22Rv1 (cell line): ENCODE measurements around the gene PEAK3.

ENCODE experiments used
- H3K27ac ChIP-seq: fragments of 450-650 bp; 2 replicates; pipeline ENCODE4 v1.5.1; 2017
- ZFX ChIP-seq: fragments of 450-650 bp; IDR thresholded peaks from 2 replicates; pipeline ENCODE4 v1.6.1; 2017; ENCODE audit warnings: antibody characterized with exemption, borderline replicate concordance
- TF ChIP-seq, protein P1 (sequence below): fragments of 450-650 bp; IDR thresholded peaks from 2 replicates; pipeline ENCODE4 v1.5.1; 2017; ENCODE audit warnings: mild to moderate bottlenecking

The PEAK3 gene

DNA sequence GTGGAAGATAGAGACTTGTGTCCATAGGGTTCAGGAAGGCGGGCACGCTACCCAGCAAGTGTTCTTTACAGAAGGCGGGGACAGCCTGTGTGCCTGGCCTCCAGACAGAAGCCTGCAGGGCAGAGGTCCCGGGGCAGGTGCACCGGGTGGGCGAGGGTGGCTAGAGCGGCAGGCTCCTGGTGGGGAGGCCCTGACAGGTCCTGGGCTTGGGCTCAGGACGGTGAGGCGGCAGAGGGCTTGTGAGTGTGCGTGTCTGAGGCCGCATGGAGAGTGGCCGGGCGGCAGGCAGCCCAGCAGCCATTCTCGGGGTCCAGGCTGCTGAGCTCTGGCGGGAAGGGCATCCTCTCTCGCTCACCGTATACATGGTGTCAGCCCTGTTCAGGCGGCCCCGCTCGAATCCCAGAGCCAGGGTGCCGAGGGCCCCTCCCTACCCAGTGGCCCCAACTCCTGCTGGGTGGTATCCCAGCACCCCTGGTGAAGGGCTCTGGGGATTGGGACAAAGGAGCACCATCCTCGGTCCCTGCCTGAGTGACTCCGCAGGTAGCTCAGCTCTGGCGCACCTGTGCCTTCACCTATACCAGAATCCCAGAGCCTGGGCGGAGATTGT, 35.9 kb downstream of the PEAK3 start:
- H3K27ac ChIP-seq: 0 out of 2 replicates have a peak overlapping the region, but pooled peaks have one; percentile 48
- TF ChIP-seq, protein P1, sequence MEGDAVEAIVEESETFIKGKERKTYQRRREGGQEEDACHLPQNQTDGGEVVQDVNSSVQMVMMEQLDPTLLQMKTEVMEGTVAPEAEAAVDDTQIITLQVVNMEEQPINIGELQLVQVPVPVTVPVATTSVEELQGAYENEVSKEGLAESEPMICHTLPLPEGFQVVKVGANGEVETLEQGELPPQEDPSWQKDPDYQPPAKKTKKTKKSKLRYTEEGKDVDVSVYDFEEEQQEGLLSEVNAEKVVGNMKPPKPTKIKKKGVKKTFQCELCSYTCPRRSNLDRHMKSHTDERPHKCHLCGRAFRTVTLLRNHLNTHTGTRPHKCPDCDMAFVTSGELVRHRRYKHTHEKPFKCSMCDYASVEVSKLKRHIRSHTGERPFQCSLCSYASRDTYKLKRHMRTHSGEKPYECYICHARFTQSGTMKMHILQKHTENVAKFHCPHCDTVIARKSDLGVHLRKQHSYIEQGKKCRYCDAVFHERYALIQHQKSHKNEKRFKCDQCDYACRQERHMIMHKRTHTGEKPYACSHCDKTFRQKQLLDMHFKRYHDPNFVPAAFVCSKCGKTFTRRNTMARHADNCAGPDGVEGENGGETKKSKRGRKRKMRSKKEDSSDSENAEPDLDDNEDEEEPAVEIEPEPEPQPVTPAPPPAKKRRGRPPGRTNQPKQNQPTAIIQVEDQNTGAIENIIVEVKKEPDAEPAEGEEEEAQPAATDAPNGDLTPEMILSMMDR: no peak
- TF ChIP-seq ZFX: no peak

DNA sequence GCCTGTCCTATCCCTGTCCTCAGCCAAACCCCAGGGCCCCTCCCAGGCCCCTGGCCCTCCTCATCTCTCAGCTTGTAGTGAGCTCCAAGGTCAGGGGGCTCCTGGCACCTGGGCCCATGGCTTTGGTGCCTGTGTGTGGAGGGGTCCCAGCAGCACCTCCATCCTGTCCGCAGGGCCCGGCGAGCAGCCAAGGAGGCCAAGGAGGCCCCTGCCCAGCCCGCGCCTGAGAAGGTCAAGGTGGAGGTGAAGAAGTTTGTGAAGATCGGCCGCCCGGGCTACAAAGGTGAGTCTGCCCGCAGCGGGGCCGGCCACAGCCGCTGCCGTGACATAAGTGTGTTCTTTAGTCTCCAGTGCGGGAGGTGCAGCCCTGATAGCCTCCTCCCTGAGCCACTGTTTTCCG, 36.7 kb downstream of the PEAK3 start:
- TF ChIP-seq, protein P1: no peak
- TF ChIP-seq ZFX: no peak
- no peak overlapping the region for H3K27ac ChIP-seq

DNA sequence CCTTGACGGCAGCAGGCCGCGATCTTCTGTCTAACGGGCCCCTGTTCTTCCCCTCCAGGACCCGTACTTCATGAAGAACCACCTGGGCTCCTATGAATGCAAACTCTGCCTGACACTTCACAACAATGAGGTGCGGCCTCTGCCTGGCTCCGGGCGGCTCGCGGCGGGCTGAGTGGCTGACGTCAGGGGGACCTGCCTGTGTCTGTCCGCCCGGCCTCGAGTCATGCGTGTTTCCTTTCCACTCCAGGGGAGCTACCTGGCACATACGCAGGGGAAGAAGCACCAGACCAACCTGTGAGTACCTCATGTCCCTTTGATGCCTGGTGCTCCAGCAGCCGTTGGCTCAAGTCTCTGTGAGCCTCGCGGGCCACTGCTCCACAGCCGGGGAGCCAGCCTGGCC, 37.5 kb downstream of the PEAK3 start:
- no peak overlapping the region for H3K27ac ChIP-seq
- no peak for TF ChIP-seq ZFX
- TF ChIP-seq, protein P1: no peak

DNA sequence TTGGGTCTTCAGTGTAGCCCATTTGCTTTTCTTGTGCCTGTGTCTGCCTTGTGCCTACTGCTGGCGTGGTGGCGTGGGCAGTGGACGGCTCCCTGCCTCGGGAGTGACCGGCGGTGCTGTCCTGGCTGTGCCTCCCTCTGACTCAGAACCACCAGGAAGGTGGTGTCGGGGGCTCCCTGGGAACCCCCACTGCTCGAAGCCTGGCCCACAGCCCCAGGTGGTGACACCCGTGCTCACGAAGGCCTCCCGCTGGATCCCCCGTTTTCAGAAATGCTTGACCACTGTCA, 37.9 kb downstream of the PEAK3 start:
- TF ChIP-seq, protein P1: no peak
- TF ChIP-seq ZFX: no peak
- H3K27ac ChIP-seq: no peak overlapping the region

DNA sequence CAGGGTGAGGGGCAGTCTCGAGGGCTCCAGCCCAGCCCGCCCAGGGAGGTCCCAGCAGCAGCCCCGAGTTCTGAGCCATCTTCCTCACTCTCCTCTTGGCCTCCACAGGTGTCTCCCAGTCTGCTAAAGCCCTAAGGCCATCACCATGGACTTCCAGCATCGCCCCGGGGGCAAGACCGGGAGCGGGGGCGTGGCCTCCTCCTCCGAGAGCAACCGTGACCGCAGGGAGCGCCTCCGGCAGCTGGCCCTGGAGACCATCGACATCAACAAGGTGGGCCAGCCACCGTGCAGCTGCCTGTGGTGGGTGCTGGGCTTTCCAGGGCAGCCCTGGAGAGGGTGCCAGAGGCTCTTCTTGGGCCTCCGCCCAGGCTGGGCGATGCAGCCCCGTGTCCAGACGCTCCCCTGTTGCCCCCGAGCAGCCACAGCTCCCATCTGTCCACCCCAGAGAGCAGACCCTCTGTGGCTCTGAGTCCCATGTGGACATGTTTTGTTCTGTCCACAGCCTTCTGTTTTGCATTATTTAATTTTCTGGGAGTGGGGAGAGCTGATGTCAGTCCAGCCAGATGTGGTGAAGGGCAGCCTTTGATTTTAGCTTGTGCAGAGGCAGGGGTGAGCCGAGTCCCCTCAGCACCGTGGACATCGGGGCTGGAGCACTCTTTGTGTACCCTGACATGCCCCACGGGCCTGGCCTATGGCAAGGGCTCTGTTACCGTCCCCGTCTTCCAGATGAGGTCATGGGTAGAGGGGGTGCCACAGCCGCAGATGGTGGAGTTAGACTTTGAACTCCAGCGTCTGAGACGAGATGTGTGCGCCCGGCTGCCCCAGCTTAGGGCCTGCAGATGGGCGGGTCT, 38.5 kb downstream of the PEAK3 start:
- TF ChIP-seq ZFX: no peak
- TF ChIP-seq, protein P1: no peak
- H3K27ac ChIP-seq: no peak overlapping the region

DNA sequence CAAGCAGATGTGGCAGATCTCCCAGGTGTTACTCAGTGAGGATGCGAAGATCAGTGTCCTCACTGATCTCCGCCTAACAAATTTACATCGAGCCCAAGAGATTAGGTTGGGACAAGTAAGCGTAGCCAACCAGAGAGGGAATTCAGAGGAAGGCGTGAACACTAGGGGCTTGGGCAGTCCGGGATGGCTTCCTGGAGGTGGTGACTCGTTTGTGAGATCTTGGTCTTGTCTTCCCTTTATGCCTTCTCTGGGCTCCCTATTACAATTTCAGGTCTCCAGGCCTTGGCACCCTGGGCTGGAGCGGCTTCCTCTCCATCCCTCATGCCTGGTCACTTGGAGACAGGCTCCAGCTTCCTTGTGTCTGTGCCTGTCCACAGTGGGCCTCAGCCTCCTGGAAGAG, 39.2 kb downstream of the PEAK3 start:
- H3K27ac ChIP-seq: no peak overlapping the region
- TF ChIP-seq ZFX: no peak
- TF ChIP-seq, protein P1: no peak

DNA sequence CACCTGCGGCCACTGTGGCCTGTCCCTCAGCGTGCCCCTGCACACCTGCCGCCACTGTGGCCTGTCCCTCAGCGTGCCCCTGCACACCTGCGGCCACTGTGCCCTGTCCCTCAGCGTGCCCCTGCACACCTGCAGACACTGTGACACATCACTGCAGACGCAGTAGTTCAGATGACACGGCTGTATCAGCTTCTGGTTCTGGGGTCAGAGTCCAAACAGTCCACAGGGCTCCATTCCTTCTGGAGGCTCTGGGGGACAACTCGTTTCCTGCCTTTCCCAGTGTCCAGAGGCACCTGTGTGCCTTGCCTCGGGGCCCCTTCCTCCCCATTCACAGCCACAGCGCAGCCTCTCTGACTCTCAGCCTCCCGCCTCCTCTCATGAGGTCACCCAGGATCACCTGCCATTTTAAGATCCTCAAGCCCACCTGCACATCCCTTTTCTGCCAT, 39.9 kb downstream of the PEAK3 start:
- H3K27ac ChIP-seq: no peak overlapping the region

More for the DNA sequence above, 39.9 kb downstream of the PEAK3 start:
- TF ChIP-seq, protein P1: no peak
- TF ChIP-seq ZFX: no peak
